Ascending aorta (tissue), 2 donors: ENCODE measurements around the gene N4BP2. TPM values are rescaled to one million over a fixed set of nuclear protein-coding genes. Genes with fewer than 3 reads are reported as not detected.
A peak's percentile ranks its signal among the peaks of the same experiment; 100 is the strongest.

Source experiments
- DNase-seq, 2 donors: peaks; one replicate each; pipeline ENCODE4 v3.0.0-alpha.2; 2019; ENCODE audit warnings: low spot score in 2 of 2
- H3K27ac ChIP-seq, 2 donors: fragments of 200-600 bp; sonication (generic); one replicate each; pipeline ENCODE4 v1.5.1; 2016 to 2017; ENCODE audit warnings: mild to moderate bottlenecking in 1 of 2
- H3K27me3 ChIP-seq: fragments of 200-600 bp; sonication (generic); one replicate; pipeline ENCODE4 v1.5.1; 2017
- H3K36me3 ChIP-seq, 2 donors: fragments of 200-600 bp; sonication (generic); one replicate each; pipeline ENCODE4 v1.5.1; 2016
- H3K4me1 ChIP-seq, 2 donors: fragments of 200-600 bp; sonication (generic); one replicate each; pipeline ENCODE4 v1.5.1; 2016 to 2017; ENCODE audit warnings: mild to moderate bottlenecking in 1 of 2
- H3K4me3 ChIP-seq, 2 donors: fragments of 200-600 bp; sonication (generic); one replicate each; pipeline ENCODE4 v1.5.1; 2016 to 2017; ENCODE audit warnings: mild to moderate bottlenecking in 1 of 2
- H3K9me3 ChIP-seq, 2 donors: fragments of 200-600 bp; sonication (generic); one replicate each; pipeline ENCODE4 v1.5.1; 2016
- CTCF ChIP-seq, 3 experiments: fragments of 200-600 bp in 2 of 3; fragments of 450-650 bp in 1 of 3; sonication (generic) in 2 of 3; IDR thresholded peaks; one replicate each; pipeline ENCODE4 v1.5.1; 2016 to 2019; ENCODE audit warnings: antibody characterized with exemption in 3 of 3, mild to moderate bottlenecking in 1 of 3, moderate library complexity in 1 of 3
- intact Hi-C: fragments of 100-400 bp; cut with DNase I; formaldehyde crosslinking; loops from one replicate; pipeline ENCODE4 v1.15.1; 2023
- total RNA-seq: library from RNA; depleted of rRNA; stranded (reverse); fragments of >200 nt; gene quantifications from one replicate; pipeline ENCODE4 v1.1.0, GENCODE V29; 2016

Gene N4BP2
- total RNA-seq, 1 donor from 2014 or later: 0.53 TPM

GRCh38 chr4:40053161-40053560, 3.5 kb upstream of the N4BP2 start:
- TF ChIP-seq CTCF (IDR thresholded peaks at IDR 0.05): no peak
- intact Hi-C loops: no loop called here
- Histone ChIP-seq H3K4me1 (peaks cover 0 to 4% of the 10 kb centered on the region in 2 donors), H3K9me3 (no peaks in the 10 kb centered on the region), H3K27ac (no peak overlapping the region), H3K4me3 (no peak overlapping the region), H3K36me3 (no peaks in the 10 kb centered on the region), H3K27me3 (no peaks in the 10 kb centered on the region)
- DNase-seq: no peak

GRCh38 chr4:40055511-40055862, 1.2 kb upstream of the N4BP2 start:
- peak in 1 of 3 experiments; percentile 3 for TF ChIP-seq CTCF (IDR thresholded peaks at IDR 0.05)
- no peak for DNase-seq
- Histone ChIP-seq H3K27ac (peak overlapping the region; percentile 97 to 100), H3K4me3 (peak overlapping the region; percentile 72 to 98), H3K36me3 (no peaks in the 10 kb centered on the region), H3K4me1 (peaks cover 0 to 11% of the 10 kb centered on the region in 2 donors), H3K9me3 (no peaks in the 10 kb centered on the region), H3K27me3 (no peaks in the 10 kb centered on the region)
- intact Hi-C loops: loop anchor here (5.0 kb wide), 2 partner anchors 528 to 873 kb away; partner anchors contain the start of genes UGDH and WDR19

- H3K4me1 ChIP-seq: peaks cover 0 to 11% of the 10 kb centered on the region in 2 donors
- peak in 1 of 2 donors; percentile 81 for DNase-seq
- intact Hi-C loops: loop anchor here (1.0 to 5.0 kb wide), 6 partner anchors 253 to 874 kb away; partner anchors contain the start of genes LIAS, UBE2K, UGDH and WDR19
- H3K9me3 ChIP-seq: no peaks in the 10 kb centered on the region
- H3K4me3 ChIP-seq: peak overlapping the region; percentile 72 to 98
- no peaks in the 10 kb centered on the region for H3K27me3 ChIP-seq
- H3K27ac ChIP-seq: peak overlapping the region; percentile 97 to 100
- peak in 1 of 3 experiments; percentile 2 for TF ChIP-seq CTCF (IDR thresholded peaks at IDR 0.05)
- no peaks in the 10 kb centered on the region for H3K36me3 ChIP-seq
Measured at GRCh38 chr4:40055863-40056715, 561 bp upstream of the N4BP2 start.

GRCh38 chr4:40057586-40058091, 989 bp downstream of the N4BP2 start:
- intact Hi-C loops: loop anchor here (1.0 to 5.0 kb wide), 7 partner anchors 80 to 875 kb away; partner anchors contain the start of genes PDS5A, SMIM14, UBE2K and UGDH

GRCh38 chr4:40058121-40058520, 1.5 kb downstream of the N4BP2 start:
- Histone ChIP-seq H3K9me3 (no peaks in the 10 kb centered on the region), H3K4me1 (peaks cover 0 to 11% of the 10 kb centered on the region in 2 donors), H3K4me3 (peak overlapping the region; percentile 72 to 98), H3K36me3 (no peaks in the 10 kb centered on the region), H3K27me3 (no peaks in the 10 kb centered on the region), H3K27ac (peak overlapping the region; percentile 41 to 100)
- no peak for DNase-seq
- intact Hi-C loops: loop anchor here (5.0 kb wide), 2 partner anchors 531 to 876 kb away; partner anchors contain the start of genes UGDH and WDR19
- no peak for TF ChIP-seq CTCF (IDR thresholded peaks at IDR 0.05)

More at GRCh38 chr4:40057586-40058091, 989 bp downstream of the N4BP2 start:
- peak overlapping the region; percentile 72 to 98 for H3K4me3 ChIP-seq
- no peaks in the 10 kb centered on the region for H3K27me3 ChIP-seq
- H3K9me3 ChIP-seq: no peaks in the 10 kb centered on the region
- H3K36me3 ChIP-seq: no peaks in the 10 kb centered on the region
- H3K27ac ChIP-seq: peak overlapping the region; percentile 97 to 100
- DNase-seq: peak; percentile 76 to 94
- no peak for TF ChIP-seq CTCF (IDR thresholded peaks at IDR 0.05)
- peaks cover 0 to 11% of the 10 kb centered on the region in 2 donors for H3K4me1 ChIP-seq
